SK-N-SH (cell line): Measurements from ENCODE around the gene TRAPPC2B. TPM values are rescaled to one million over a fixed set of nuclear protein-coding genes. Genes with fewer than 3 reads are reported as not detected.

Experiments used
- CTCF ChIA-PET: fragments of 300-600, 350-600 bp; formaldehyde crosslinking; extraction: SDS; loops from one replicate; lab custom pipeline; 2021; lab: Yijun Ruan, JAX
- POLR2A ChIA-PET: fragments of 350-600 bp; sonication (Branson Sonifier 250); formaldehyde crosslinking; extraction: SDS; loops from one replicate; lab custom pipeline; 2020; ENCODE audit warnings: antibody characterized with exemption, inconsistent platforms; lab: Yijun Ruan, JAX
- DNase-seq: peaks from one replicate; pipeline ENCODE4 v3.0.0; 2012
- H2AFZ ChIP-seq: fragments of 200-600 bp; sonication (generic); 2 replicates; pipeline ENCODE4 v1.8.1; 2016; ENCODE audit warnings: antibody characterized with exemption, mild to moderate bottlenecking, low read depth
- H3F3A ChIP-seq: fragments of 200-600 bp; sonication (generic); replicated peaks from 2 replicates; pipeline ENCODE3; 2016; ENCODE audit warnings: antibody characterized with exemption, mild to moderate bottlenecking; ENCODE audit not compliant: insufficient read depth
- H3K27ac ChIP-seq, 2 experiments: fragments of 200-500 bp in 1 of 2; fragments of 200-600 bp in 1 of 2; sonication (Bioruptor generic) in 1 of 2; sonication (generic), shearing (Covaris generic) in 1 of 2; 2 replicates each; pipeline versions ENCODE4 v1.5.1 to v1.6.1; 2014 to 2016; ENCODE audit warnings: low read depth in 2 of 2, inconsistent platforms in 1 of 2, low read length in 1 of 2, mild to moderate bottlenecking in 1 of 2, mixed read lengths in 1 of 2
- H3K27me3 ChIP-seq: fragments of 200-600 bp; sonication (generic), shearing (Covaris generic); 2 replicates; pipeline ENCODE4 v1.6.1; 2016; ENCODE audit warnings: mixed run types; ENCODE audit not compliant: insufficient read depth
- H3K36me3 ChIP-seq, 2 experiments: fragments of 200-500 bp in 1 of 2; fragments of 200-600 bp in 1 of 2; sonication (Bioruptor generic) in 1 of 2; sonication (generic) in 1 of 2; replicated peaks in 1 of 2; 2 replicates each; pipeline versions ENCODE3 to v1.5.1; 2014 to 2016; ENCODE audit warnings: low read length in 1 of 2, mild to moderate bottlenecking in 1 of 2; ENCODE audit not compliant: insufficient read depth in 2 of 2, control insufficient read depth in 1 of 2
- H3K4me1 ChIP-seq, 2 experiments: fragments of 200-500 bp in 1 of 2; fragments of 200-600 bp in 1 of 2; sonication (Bioruptor generic) in 1 of 2; sonication (generic), shearing (Covaris generic) in 1 of 2; 2 replicates each; pipeline versions ENCODE4 v1.5.1 to v1.6.1; 2014 to 2016; ENCODE audit warnings: low read depth in 1 of 2, low read length in 1 of 2, mixed run types in 1 of 2; ENCODE audit not compliant: insufficient read depth in 2 of 2, control insufficient read depth in 1 of 2
- H3K4me2 ChIP-seq: fragments of 200-600 bp; sonication (generic), shearing (Covaris generic); 2 replicates; pipeline ENCODE4 v1.6.1; 2017; ENCODE audit warnings: mixed run types
- H3K4me3 ChIP-seq, 2 experiments: fragments of 200-500 bp in 1 of 2; fragments of 200-600 bp in 1 of 2; sonication (Bioruptor generic) in 1 of 2; sonication (generic), shearing (Covaris generic) in 1 of 2; 2 replicates each; pipeline versions ENCODE4 v1.5.1 to v1.8.1; 2014 to 2016; ENCODE audit warnings: low read depth in 2 of 2, inconsistent platforms in 1 of 2, low read length in 1 of 2, mild to moderate bottlenecking in 1 of 2, mixed read lengths in 1 of 2, moderate library complexity in 1 of 2
- H3K79me2 ChIP-seq: fragments of 200-600 bp; sonication (generic); 2 replicates; pipeline ENCODE4 v1.8.1; 2017; ENCODE audit warnings: mild to moderate bottlenecking; ENCODE audit not compliant: insufficient read depth
- H3K9ac ChIP-seq: fragments of 200-600 bp; sonication (generic); 2 replicates; pipeline ENCODE4 v1.6.1; 2017; ENCODE audit warnings: mixed run types
- H3K9me2 ChIP-seq: fragments of 200-600 bp; sonication (generic); 2 replicates; pipeline ENCODE4 v1.6.1; 2017; ENCODE audit warnings: mixed run types
- H3K9me3 ChIP-seq: fragments of 200-600 bp; sonication (generic); 2 replicates; pipeline ENCODE4 v1.6.1; 2017; ENCODE audit warnings: mixed run types, mild to moderate bottlenecking, moderate library complexity
- H4K20me1 ChIP-seq: fragments of 200-600 bp; sonication (generic); 2 replicates; pipeline ENCODE4 v1.6.1; 2017; ENCODE audit warnings: mild to moderate bottlenecking, mixed run types; ENCODE audit not compliant: insufficient read depth
- CHD2 ChIP-seq: fragments of 150-350 bp; IDR thresholded peaks from 2 replicates; pipeline ENCODE4 v1.6.1; 2018; ENCODE audit warnings: low read length; ENCODE audit not compliant: partially characterized antibody
- ELF1 ChIP-seq: IDR thresholded peaks from 2 replicates; pipeline ENCODE4 v1.4.0; 2012
- FOSL2 ChIP-seq: IDR thresholded peaks from 2 replicates; pipeline ENCODE4 v1.4.0; 2012; ENCODE audit warnings: low read depth, mild to moderate bottlenecking, moderate library complexity, borderline replicate concordance
- FOXM1 ChIP-seq: IDR thresholded peaks from 2 replicates; pipeline ENCODE4 v1.4.0; 2012; ENCODE audit warnings: low read depth, mild to moderate bottlenecking
- GABPA ChIP-seq: IDR thresholded peaks from 2 replicates; pipeline ENCODE4 v1.4.0; 2012; ENCODE audit warnings: low read depth, mild to moderate bottlenecking
- JUND ChIP-seq: IDR thresholded peaks from 2 replicates; pipeline ENCODE4 v1.4.0; 2012
- MEF2A ChIP-seq: IDR thresholded peaks from 2 replicates; pipeline ENCODE4 v1.4.0; 2012; ENCODE audit warnings: low read depth, borderline replicate concordance
- NFIC ChIP-seq: IDR thresholded peaks from 2 replicates; pipeline ENCODE4 v1.4.0; 2012; ENCODE audit warnings: borderline replicate concordance
- PBX3 ChIP-seq: IDR thresholded peaks from 2 replicates; pipeline ENCODE4; 2012
- POLR2AphosphoS5 ChIP-seq: IDR thresholded peaks from 2 replicates; pipeline ENCODE4 v1.6.1; 2012; ENCODE audit warnings: low read depth, low read length
- RAD21 ChIP-seq: IDR thresholded peaks from 2 replicates; pipeline ENCODE4 v1.6.1; 2012; ENCODE audit warnings: mild to moderate bottlenecking, low read length
- RCOR1 ChIP-seq: fragments of 150-350 bp; IDR thresholded peaks from 2 replicates; pipeline ENCODE4 v1.6.1; 2017; ENCODE audit warnings: antibody characterized with exemption, low read length
- RFX5 ChIP-seq: IDR thresholded peaks from 2 replicates; pipeline ENCODE4 v1.6.1; 2012; ENCODE audit warnings: mild to moderate bottlenecking, improper control_type of control experiment, low read length
- RXRA ChIP-seq: IDR thresholded peaks from 2 replicates; pipeline ENCODE4 v1.4.0; 2012; ENCODE audit warnings: low read depth, mild to moderate bottlenecking, borderline replicate concordance
- TAF1 ChIP-seq: IDR thresholded peaks from 2 replicates; pipeline ENCODE4 v1.6.1; 2012; ENCODE audit warnings: low read depth, mild to moderate bottlenecking, low read length, moderate library complexity, borderline replicate concordance
- TCF12 ChIP-seq: IDR thresholded peaks from 2 replicates; pipeline ENCODE4 v1.4.0; 2012
- TEAD4 ChIP-seq: IDR thresholded peaks from 2 replicates; pipeline ENCODE4 v1.4.0; 2012; ENCODE audit warnings: mild to moderate bottlenecking, borderline replicate concordance; ENCODE audit not compliant: insufficient read depth
- WGBS: methylation state at CpG from one replicate; pipeline ENCODE4 v1.1.6; 2017; ENCODE audit warnings: low lambda C conversion rate; 5-methylcytosine and 5-hydroxymethylcytosine counted together
- polyA plus RNA-seq, 3 experiments: library from polyadenylated mRNA; depleted of rRNA; stranded (reverse); fragments of >200 nt; gene quantifications; 2 replicates each; pipeline ENCODE4 v1.2.3, GENCODE V29; 2012
- TF ChIP-seq, protein P1 (sequence below): IDR thresholded peaks from 2 replicates; pipeline ENCODE4 v1.4.0; 2012; ENCODE audit warnings: low read depth, borderline replicate concordance
- TF ChIP-seq, protein P2 (sequence below): fragments of 200-600 bp; sonication (generic); IDR thresholded peaks from 2 replicates; pipeline ENCODE4 v1.6.1; 2017; ENCODE audit warnings: antibody characterized with exemption, mild to moderate bottlenecking, moderate library complexity

Gene TRAPPC2B
- polyA plus RNA-seq, 1 of the 3 experiments (the other 2 are of a cell fraction) = 21.0 TPM

- ChIA-PET CTCF (no interaction called here), POLR2A (interaction anchor here (0.6 kb wide), 1 partner anchor 16 kb away, joined by 5 read pairs; no protein-coding TSS in a partner anchor)
- Histone ChIP-seq H3K36me3 (no peaks in the 10 kb centered on the region), H4K20me1 (no peaks in the 10 kb centered on the region), H3K27ac (no peak overlapping the region), H3K9me2 (no peaks in the 10 kb centered on the region), H3F3A (no peaks in the 10 kb centered on the region), H3K9me3 (no peaks in the 10 kb centered on the region), H3K4me1 (peaks cover 7 to 15% of the 10 kb centered on the region in 2 experiments; a peak in 2 of 4 replicates), H3K79me2 (peaks cover 21% of the 10 kb centered on the region), H3K4me3 (no peak overlapping the region), H3K4me2 (no peak overlapping the region), H3K27me3 (no peaks in the 10 kb centered on the region), H3K9ac (no peak overlapping the region), H2AFZ (no peak overlapping the region)
- no peak for DNase-seq
- no peak for TF ChIP-seq CHD2
- TF ChIP-seq FOXM1 = no peak
- TF ChIP-seq POLR2AphosphoS5 = no peak
- TF ChIP-seq RCOR1 = no peak
- TF ChIP-seq TCF12 = no peak
- no peak for TF ChIP-seq GABPA
- TF ChIP-seq NFIC = no peak
- TF ChIP-seq FOSL2 = no peak
- TF ChIP-seq TAF1 = no peak
- no peak for TF ChIP-seq MEF2A
- no peak for TF ChIP-seq ELF1
- no peak for TF ChIP-seq RFX5
- TF ChIP-seq, protein P1, sequence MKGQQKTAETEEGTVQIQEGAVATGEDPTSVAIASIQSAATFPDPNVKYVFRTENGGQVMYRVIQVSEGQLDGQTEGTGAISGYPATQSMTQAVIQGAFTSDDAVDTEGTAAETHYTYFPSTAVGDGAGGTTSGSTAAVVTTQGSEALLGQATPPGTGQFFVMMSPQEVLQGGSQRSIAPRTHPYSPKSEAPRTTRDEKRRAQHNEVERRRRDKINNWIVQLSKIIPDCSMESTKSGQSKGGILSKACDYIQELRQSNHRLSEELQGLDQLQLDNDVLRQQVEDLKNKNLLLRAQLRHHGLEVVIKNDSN = no peak
- TF ChIP-seq TEAD4 = no peak
- WGBS = 48% methylated on average over 3 of the region's 3 CpGs
These were observed 15.2 kb upstream of the TRAPPC2B start for GRCh38 chr19:57348136-57348535.

DNA sequence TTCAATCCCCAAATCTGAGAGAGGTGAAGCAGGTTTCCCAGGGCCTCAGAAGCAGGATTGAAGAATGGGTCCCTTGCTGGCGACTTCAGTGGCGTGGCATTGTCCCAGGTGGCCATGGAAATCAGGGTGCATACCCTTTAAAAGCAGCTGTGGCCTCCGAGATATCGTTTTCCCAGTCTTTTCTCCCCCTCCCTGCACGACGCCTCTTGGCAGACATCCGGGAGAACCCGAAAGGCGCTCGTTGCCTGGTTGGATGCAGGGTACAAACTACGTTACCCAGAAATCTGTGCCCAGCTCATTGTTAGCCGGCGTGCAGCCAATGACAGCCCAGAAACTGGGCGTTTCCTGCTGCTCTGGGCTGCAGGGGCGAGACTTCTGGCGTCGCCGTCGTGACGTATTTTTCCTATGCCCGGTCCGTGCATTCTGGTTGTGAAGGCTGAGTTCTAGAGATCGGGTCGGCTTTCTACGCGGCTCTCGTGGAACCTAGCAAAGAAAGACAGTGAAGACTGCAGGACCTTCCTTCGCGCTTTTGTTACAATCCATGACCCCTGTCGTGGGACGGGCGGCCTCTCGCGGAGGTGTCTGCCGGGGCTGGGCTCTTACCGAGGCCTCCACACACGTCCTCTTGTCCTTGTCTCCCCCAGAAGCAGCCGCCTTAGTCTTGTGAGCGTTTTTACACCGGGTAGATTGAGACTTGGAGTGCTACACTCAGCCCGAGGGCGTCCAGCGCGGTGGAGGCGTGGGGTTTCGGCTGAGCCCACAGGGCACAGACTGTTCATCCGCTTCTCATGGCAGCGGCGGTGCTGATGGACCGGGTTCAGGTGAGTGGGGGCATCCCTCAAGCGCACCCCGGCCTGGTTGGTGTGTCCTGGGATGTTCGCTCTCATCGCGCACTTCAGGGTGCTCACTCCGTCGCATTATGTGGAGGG, 12.2 kb upstream of the TRAPPC2B start, which contains the start of gene ZNF304:
ZNF304 (plus strand) TSS at position 395 of the 929 bp plus-strand sequence; CDS start at position 789, 394 bp downstream.
- WGBS = 5% methylated on average over 30 of the region's 57 CpGs
- Histone ChIP-seq H3K9ac (peak within 1 kb of the TSS; percentile 85), H4K20me1 (no peaks in the 10 kb centered on the region), H3K27ac (peak within 1 kb of the TSS; percentile 59 to 80; a peak in 3 of 4 replicates), H2AFZ (peak within 1 kb of the TSS; percentile 96), H3K36me3 (peaks cover 11 to 22% of the 10 kb centered on the region in 2 experiments), H3K27me3 (no peaks in the 10 kb centered on the region), H3K79me2 (peaks cover 35% of the 10 kb centered on the region), H3K9me2 (no peaks in the 10 kb centered on the region), H3K9me3 (no peaks in the 10 kb centered on the region), H3F3A (no peaks in the 10 kb centered on the region), H3K4me1 (peaks cover 7 to 18% of the 10 kb centered on the region in 2 experiments; a peak in 2 of 4 replicates), H3K4me3 (peak within 1 kb of the TSS; percentile 98 to 99), H3K4me2 (peak within 1 kb of the TSS; percentile 86)
- ChIA-PET POLR2A (interaction anchor here (0.6 to 0.7 kb wide), 2 partner anchors 84 to 499 kb away, joined by 3 to 4 read pairs; partner anchors contain the start of gene ZNF749), CTCF (interaction anchor here (1.1 to 1.5 kb wide), 2 partner anchors 12 to 16 kb away, joined by 3 to 5 read pairs; partner anchors contain the start of genes TRAPPC2B and ZNF547)
- DNase-seq = peak; percentile 90
- TF ChIP-seq FOSL2 (no peak), TAF1 (no peak; the same call in 1 of the 2 replicates), RXRA (no peak), TEAD4 (no peak), JUND (no peak), PBX3 (no peak), RAD21 (no peak), FOXM1 (no peak)
- TF ChIP-seq, protein P2, sequence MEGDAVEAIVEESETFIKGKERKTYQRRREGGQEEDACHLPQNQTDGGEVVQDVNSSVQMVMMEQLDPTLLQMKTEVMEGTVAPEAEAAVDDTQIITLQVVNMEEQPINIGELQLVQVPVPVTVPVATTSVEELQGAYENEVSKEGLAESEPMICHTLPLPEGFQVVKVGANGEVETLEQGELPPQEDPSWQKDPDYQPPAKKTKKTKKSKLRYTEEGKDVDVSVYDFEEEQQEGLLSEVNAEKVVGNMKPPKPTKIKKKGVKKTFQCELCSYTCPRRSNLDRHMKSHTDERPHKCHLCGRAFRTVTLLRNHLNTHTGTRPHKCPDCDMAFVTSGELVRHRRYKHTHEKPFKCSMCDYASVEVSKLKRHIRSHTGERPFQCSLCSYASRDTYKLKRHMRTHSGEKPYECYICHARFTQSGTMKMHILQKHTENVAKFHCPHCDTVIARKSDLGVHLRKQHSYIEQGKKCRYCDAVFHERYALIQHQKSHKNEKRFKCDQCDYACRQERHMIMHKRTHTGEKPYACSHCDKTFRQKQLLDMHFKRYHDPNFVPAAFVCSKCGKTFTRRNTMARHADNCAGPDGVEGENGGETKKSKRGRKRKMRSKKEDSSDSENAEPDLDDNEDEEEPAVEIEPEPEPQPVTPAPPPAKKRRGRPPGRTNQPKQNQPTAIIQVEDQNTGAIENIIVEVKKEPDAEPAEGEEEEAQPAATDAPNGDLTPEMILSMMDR = no peak
